Left lung (tissue), 10 donors: ENCODE measurements around the gene PLEKHS1. TPM values are rescaled to one million over a fixed set of nuclear protein-coding genes. Genes with fewer than 3 reads are reported as not detected.

Experiments
- ATAC-seq: fragments of 200-7000 bp; cut with Tn5 transposase; one replicate; pipeline ENCODE4 v1.9.1; 2020; ENCODE audit warnings: moderate library complexity
- DNase-seq, 4 donors: peaks; one replicate each; pipeline ENCODE4 v3.0.0-alpha.2; 2013 to 2020
- H3K27ac ChIP-seq, 2 donors: fragments of 200-600 bp; sonication (generic) in 1 of 2; one replicate each; pipeline versions ENCODE4 v1.5.0 to v1.8.0; 2020 to 2021
- H3K27me3 ChIP-seq, 2 donors: fragments of 200-600 bp; sonication (generic) in 1 of 2; one replicate each; pipeline versions ENCODE4 v1.5.0 to v1.8.0; 2020 to 2021
- H3K36me3 ChIP-seq, 2 donors: fragments of 200-600 bp; sonication (generic) in 1 of 2; one replicate each; pipeline versions ENCODE4 v1.5.0 to v1.8.0; 2020 to 2021
- H3K4me1 ChIP-seq, 2 donors: fragments of 200-600 bp; one replicate each; pipeline ENCODE4 v1.8.0; 2021
- H3K4me3 ChIP-seq, 2 donors: fragments of 200-600 bp; sonication (generic) in 1 of 2; one replicate each; pipeline versions ENCODE4 v1.5.0 to v1.8.0; 2020 to 2021; ENCODE audit warnings: mild to moderate bottlenecking in 1 of 2
- H3K9me3 ChIP-seq, 2 donors: fragments of 200-600 bp; sonication (generic) in 1 of 2; one replicate each; pipeline versions ENCODE4 v1.5.0 to v1.8.0; 2020 to 2021
- CTCF ChIP-seq, 2 donors: fragments of 200-600 bp; sonication (generic) in 1 of 2; IDR thresholded peaks; one replicate each; pipeline versions ENCODE4 v1.5.0 to v1.8.0; 2021; ENCODE audit warnings: antibody characterized with exemption in 2 of 2
- intact Hi-C, 2 donors: fragments of 100-400 bp; cut with DNase I; formaldehyde crosslinking; loops; one replicate each; pipeline versions ENCODE4 v1.11.2 to v1.14.2; 2022
- polyA plus RNA-seq, 6 donors: library from polyadenylated mRNA; unstranded; fragments of 120-200 nt; gene quantifications; one replicate each; pipeline ENCODE4 v1.2.1, GENCODE V29; 2013; ENCODE audit not compliant: insufficient read length in 6 of 6
- total RNA-seq, 2 donors: library from RNA; stranded (reverse); fragmentation: NEBNext Ultra II Directional; extraction: Animal tissue kit (Norgen Biotek cat#: 25700); gene quantifications; one replicate each; pipeline ENCODE4 v1.2.1, GENCODE V29; 2021
- donor health status: DM: no; HTN: yes; CAD: no.
- donor health status: DM: no; HTN: no; CAD: no.

Gene PLEKHS1
- total and polyA plus RNA-seq, 8 donors: 0.05 to 4.7 (median 0.13) TPM; not detected in 1

GRCh38 chr10:113756940-113757543 lies 5.6 kb downstream of the PLEKHS1 start:
- intact Hi-C loops: no loop called here
- no peaks in the 10 kb centered on the region for H3K27me3 ChIP-seq
- TF ChIP-seq CTCF (IDR thresholded peaks at IDR 0.05): no peak
- peaks cover 0 to 11% of the 10 kb centered on the region in 2 donors for H3K4me1 ChIP-seq
- no peaks in the 10 kb centered on the region for H3K9me3 ChIP-seq
- ATAC-seq (no peak), DNase-seq (no peak)
- no peak overlapping the region for H3K4me3 ChIP-seq
- H3K36me3 ChIP-seq: no peaks in the 10 kb centered on the region
- no peak overlapping the region for H3K27ac ChIP-seq

- H3K27ac ChIP-seq: no peak overlapping the region
- H3K4me1 ChIP-seq: no peaks in the 10 kb centered on the region
- no peak for TF ChIP-seq CTCF (IDR thresholded peaks at IDR 0.05)
- peaks cover 0 to 6% of the 10 kb centered on the region in 2 donors for H3K9me3 ChIP-seq
- no peaks in the 10 kb centered on the region for H3K27me3 ChIP-seq
- DNase-seq (no peak), ATAC-seq (no peak)
- no peak overlapping the region for H3K4me3 ChIP-seq
- no peaks in the 10 kb centered on the region for H3K36me3 ChIP-seq
- intact Hi-C loops: no loop called here
These were observed 10.6 kb downstream of the PLEKHS1 start for GRCh38 chr10:113762083-113762482.

- no peak overlapping the region for H3K27ac ChIP-seq
- DNase-seq (no peak), ATAC-seq (peak; percentile 85)
- TF ChIP-seq CTCF (IDR thresholded peaks at IDR 0.05): no peak
- peaks cover 0 to 6% of the 10 kb centered on the region in 2 donors for H3K9me3 ChIP-seq
- no peaks in the 10 kb centered on the region for H3K36me3 ChIP-seq
- intact Hi-C loops: no loop called here
- no peaks in the 10 kb centered on the region for H3K4me1 ChIP-seq
- H3K4me3 ChIP-seq: no peak overlapping the region
- H3K27me3 ChIP-seq: no peaks in the 10 kb centered on the region
These were observed 13.1 kb downstream of the PLEKHS1 start for GRCh38 chr10:113764582-113764981.

GRCh38 chr10:113765910-113766309 lies 14.4 kb downstream of the PLEKHS1 start:
- peak; percentile 49 for ATAC-seq
- no peak overlapping the region for H3K4me3 ChIP-seq
- DNase-seq: no peak
- H3K9me3 ChIP-seq: peaks cover 0 to 6% of the 10 kb centered on the region in 2 donors
- no peaks in the 10 kb centered on the region for H3K27me3 ChIP-seq
- TF ChIP-seq CTCF (IDR thresholded peaks at IDR 0.05): no peak
- no peaks in the 10 kb centered on the region for H3K36me3 ChIP-seq
- H3K4me1 ChIP-seq: no peaks in the 10 kb centered on the region
- intact Hi-C loops: no loop called here
- H3K27ac ChIP-seq: no peak overlapping the region

GRCh38 chr10:113767222-113767621 lies 15.7 kb downstream of the PLEKHS1 start:
- intact Hi-C loops: no loop called here
- no peak for ATAC-seq
- Histone ChIP-seq H3K27me3 (no peaks in the 10 kb centered on the region), H3K9me3 (peaks cover 0 to 6% of the 10 kb centered on the region in 2 donors), H3K4me1 (no peaks in the 10 kb centered on the region), H3K27ac (no peak overlapping the region), H3K4me3 (no peak overlapping the region), H3K36me3 (no peaks in the 10 kb centered on the region)
- TF ChIP-seq CTCF (IDR thresholded peaks at IDR 0.05): no peak
- no peak for DNase-seq
